DMS53 treated with DMSO at 0.1 percent for 48 hours (cell line): Measurements from ENCODE around the gene EGLN2.
"Not testable (repeated sequence)": the region's sequence is repeated elsewhere in the genome, so short reads cannot be mapped to it uniquely, and the experiment has no call there.

Experiments
- DNase-seq: peaks from one replicate; lab custom pipeline; 2025; ENCODE audit not compliant: unreplicated experiment; lab: John Stamatoyannopoulos, UW

EGLN2 gene

GRCh38 chr19:40842012-40842411 is 43.0 kb downstream of the EGLN2 start:
- DNase-seq = not testable (repeated sequence)

GRCh38 chr19:40842997-40843652 is 44.1 kb downstream of the EGLN2 start:
- not testable (repeated sequence) for DNase-seq

GRCh38 chr19:40843653-40844052 is 44.7 kb downstream of the EGLN2 start:
- DNase-seq = not testable (repeated sequence)

- DNase-seq = not testable (repeated sequence)
These were observed 47.7 kb downstream of the EGLN2 start for GRCh38 chr19:40846722-40847121.

- DNase-seq = not testable (repeated sequence)
These were observed 51.3 kb downstream of the EGLN2 start, which contains the start of gene CYP2A6 for GRCh38 chr19:40850277-40850676. TSS of gene CYP2A6 (minus strand) at chr19:40850447. CDS start at chr19:40850426, 21 bp downstream.

- not testable (repeated sequence) for DNase-seq
These were observed 53.6 kb downstream of the EGLN2 start for GRCh38 chr19:40852467-40853152.
